Measurements from ENCODE around the gene TRDMT1.
A peak's percentile ranks its signal among the peaks of the same experiment; 100 is the strongest.

The TRDMT1 gene

GRCh38 chr10:17222329-17222728, 20.9 kb upstream of the TRDMT1 start:
- peaks cover 38% of the 10 kb centered on the region for H3K4me1 Mint-ChIP-seq
- no peak overlapping the region for H3K4me3 Mint-ChIP-seq
- H3K9me3 Mint-ChIP-seq = no peaks in the 10 kb centered on the region
- ATAC-seq (no peak), DNase-seq (no peak)
- no peaks in the 10 kb centered on the region for H3K27me3 Mint-ChIP-seq
- no peak overlapping the region for H3K27ac Mint-ChIP-seq

- ATAC-seq = no peak
- Mint-ChIP-seq H3K4me1 (peaks cover 38% of the 10 kb centered on the region), H3K27me3 (no peaks in the 10 kb centered on the region), H3K27ac (no peak overlapping the region), H3K4me3 (no peak overlapping the region), H3K9me3 (no peaks in the 10 kb centered on the region)
- DNase-seq = no peak
Measured at GRCh38 chr10:17220652-17221100, 19.2 kb upstream of the TRDMT1 start.

DNA sequence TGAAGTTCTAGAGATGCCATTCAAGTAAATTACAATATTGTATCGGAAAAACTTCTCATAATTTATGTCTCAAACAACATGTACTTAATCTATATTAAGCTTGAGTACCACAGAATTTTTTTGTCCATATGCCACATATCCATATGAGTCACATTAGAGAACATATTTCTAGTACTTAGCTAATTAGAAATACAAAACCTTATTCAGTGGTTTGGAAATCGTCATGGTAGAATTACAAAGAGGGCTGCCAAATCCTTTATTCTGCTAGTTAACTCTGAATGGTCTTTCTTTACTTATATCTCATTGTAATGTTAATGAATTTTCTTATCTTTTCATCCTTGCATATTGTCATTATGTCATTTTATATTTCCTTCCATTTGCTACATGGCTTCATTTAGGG, 17.6 kb upstream of the TRDMT1 start:
- H3K27me3 Mint-ChIP-seq = no peaks in the 10 kb centered on the region
- no peak overlapping the region for H3K27ac Mint-ChIP-seq
- DNase-seq (no peak), ATAC-seq (no peak)
- no peak overlapping the region for H3K4me3 Mint-ChIP-seq
- peaks cover 48% of the 10 kb centered on the region for H3K4me1 Mint-ChIP-seq
- H3K9me3 Mint-ChIP-seq = no peaks in the 10 kb centered on the region

GRCh38 chr10:17217631-17218232, 16.3 kb upstream of the TRDMT1 start:
- no peak for DNase-seq
- no peaks in the 10 kb centered on the region for H3K27me3 Mint-ChIP-seq
- H3K27ac Mint-ChIP-seq = peak overlapping the region; percentile 96 to 100
- H3K9me3 Mint-ChIP-seq = no peaks in the 10 kb centered on the region
- H3K4me1 Mint-ChIP-seq = peaks cover 51% of the 10 kb centered on the region
- ATAC-seq = peak; percentile 25
- H3K4me3 Mint-ChIP-seq = peak overlapping the region; percentile 35 to 53

GRCh38 chr10:17216901-17217395, 15.5 kb upstream of the TRDMT1 start:
- peaks cover 53% of the 10 kb centered on the region for H3K4me1 Mint-ChIP-seq
- ATAC-seq (no peak), DNase-seq (no peak)
- H3K27ac Mint-ChIP-seq = peak overlapping the region; percentile 96 to 100
- H3K27me3 Mint-ChIP-seq = no peaks in the 10 kb centered on the region
- H3K9me3 Mint-ChIP-seq = no peaks in the 10 kb centered on the region
- H3K4me3 Mint-ChIP-seq = peak overlapping the region in 1 of 2 donors; percentile 50

DNA sequence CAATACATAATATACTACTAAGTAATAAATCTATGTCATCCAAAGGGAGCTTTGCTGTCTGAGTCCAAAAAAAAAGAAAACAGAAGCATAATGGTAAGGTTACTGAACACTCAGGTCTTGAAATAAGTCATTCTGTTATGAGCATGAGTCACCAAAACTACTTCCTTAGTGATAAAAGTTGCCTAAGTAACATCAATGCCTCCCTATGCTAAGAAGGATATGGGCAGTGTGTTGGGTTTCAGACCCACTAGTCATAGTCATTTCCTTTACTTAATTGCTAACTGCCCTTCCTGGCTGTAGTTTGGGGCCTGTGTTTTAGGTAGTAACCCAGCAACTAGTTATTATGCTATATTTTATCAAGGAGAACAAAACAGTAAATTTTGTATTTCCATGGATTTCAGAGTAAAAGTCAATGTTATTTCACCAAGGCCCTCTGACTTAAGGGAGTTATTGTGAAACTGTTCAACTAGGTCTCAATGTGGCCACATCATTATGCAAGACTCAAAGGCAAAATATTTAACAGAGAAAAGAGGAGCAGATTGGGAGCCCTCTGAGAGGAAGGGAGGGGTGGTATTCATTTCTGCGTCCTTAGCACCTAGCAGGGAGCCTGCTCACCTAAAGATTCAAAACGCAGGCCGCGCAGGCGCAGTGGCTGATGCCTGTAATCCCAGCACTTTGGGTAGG, 14.9 kb upstream of the TRDMT1 start:
- Mint-ChIP-seq H3K4me1 (peaks cover 54% of the 10 kb centered on the region), H3K27ac (peak overlapping the region; percentile 96 to 100), H3K9me3 (no peaks in the 10 kb centered on the region), H3K27me3 (no peaks in the 10 kb centered on the region), H3K4me3 (peak overlapping the region; percentile 53 to 68)
- DNase-seq = peak; percentile 38 to 64
- ATAC-seq = peak; percentile 99

GRCh38 chr10:17215782-17216122, 14.3 kb upstream of the TRDMT1 start:
- H3K4me1 Mint-ChIP-seq = peaks cover 49% of the 10 kb centered on the region
- no peaks in the 10 kb centered on the region for H3K9me3 Mint-ChIP-seq
- H3K27ac Mint-ChIP-seq = peak overlapping the region; percentile 19 to 90
- DNase-seq (no peak), ATAC-seq (no peak)
- H3K27me3 Mint-ChIP-seq = no peaks in the 10 kb centered on the region
- H3K4me3 Mint-ChIP-seq = peak overlapping the region; percentile 37 to 53

DNA sequence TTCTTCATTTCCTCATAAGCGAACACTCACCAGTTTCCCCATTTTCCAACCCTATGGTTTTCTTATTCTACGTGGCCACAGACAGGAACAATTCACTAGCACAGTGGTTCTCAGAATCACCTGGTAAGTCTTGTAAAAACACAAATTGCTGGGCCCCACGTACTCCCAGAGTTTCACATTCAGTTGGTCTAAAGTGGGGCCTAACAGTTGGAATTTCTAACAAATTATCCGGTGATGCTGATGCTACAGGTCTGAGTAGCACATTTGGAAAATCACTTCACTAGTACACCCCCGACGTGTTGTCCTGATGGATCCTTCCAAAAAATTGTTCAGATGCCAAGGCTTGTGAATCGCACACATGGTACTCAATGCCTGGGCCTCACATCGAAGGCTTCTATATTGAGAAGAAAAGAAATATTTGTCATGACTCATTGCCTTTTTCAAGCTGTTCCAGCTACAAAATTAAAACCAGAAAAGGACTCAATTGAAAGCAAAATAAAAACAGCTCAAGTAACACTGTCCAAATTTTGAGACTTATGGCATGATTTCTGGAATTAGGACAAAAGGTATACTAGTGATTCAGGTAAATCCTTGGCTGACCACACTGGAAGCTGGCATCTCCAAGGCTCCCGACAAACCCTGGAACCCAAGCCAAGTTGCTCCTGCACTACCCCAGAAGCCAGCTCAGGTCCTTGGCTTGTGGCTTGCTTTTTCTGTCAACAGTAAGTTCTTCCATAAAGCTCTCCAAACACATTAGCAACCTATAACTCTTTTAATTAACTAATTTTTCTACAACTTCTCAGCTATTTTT, 13.7 kb upstream of the TRDMT1 start:
- Mint-ChIP-seq H3K27ac (peak overlapping the region in 1 of 2 donors; percentile 19), H3K9me3 (no peaks in the 10 kb centered on the region), H3K4me1 (peaks cover 48% of the 10 kb centered on the region), H3K27me3 (no peaks in the 10 kb centered on the region), H3K4me3 (no peak overlapping the region)
- DNase-seq (no peak), ATAC-seq (no peak)

DNA sequence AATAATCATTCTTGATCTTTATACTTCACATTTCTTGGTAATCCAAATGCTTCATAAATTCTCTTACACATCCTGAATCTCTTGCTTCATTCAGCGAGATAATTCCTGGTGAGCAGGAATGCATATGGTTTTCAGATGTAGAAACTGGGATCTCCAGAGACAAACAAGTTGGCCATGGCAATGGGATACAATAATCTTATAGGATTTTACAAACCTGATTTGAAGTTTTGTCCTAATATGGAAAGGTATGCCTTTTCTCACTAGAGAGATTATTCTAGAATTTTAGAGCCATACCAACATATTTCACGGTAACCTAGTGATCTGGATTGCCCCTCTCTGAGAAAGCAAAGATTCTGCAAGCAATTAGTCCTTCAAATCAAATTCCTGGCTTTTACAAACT, 13.1 kb upstream of the TRDMT1 start:
- Mint-ChIP-seq H3K4me1 (peaks cover 50% of the 10 kb centered on the region), H3K9me3 (no peaks in the 10 kb centered on the region), H3K27ac (no peak overlapping the region), H3K4me3 (no peak overlapping the region), H3K27me3 (no peaks in the 10 kb centered on the region)
- ATAC-seq (no peak), DNase-seq (no peak)

- H3K4me3 Mint-ChIP-seq = no peak overlapping the region
- ATAC-seq (no peak), DNase-seq (no peak)
- H3K27me3 Mint-ChIP-seq = no peaks in the 10 kb centered on the region
- H3K27ac Mint-ChIP-seq = no peak overlapping the region
- no peaks in the 10 kb centered on the region for H3K9me3 Mint-ChIP-seq
- peaks cover 55% of the 10 kb centered on the region for H3K4me1 Mint-ChIP-seq
Measured at GRCh38 chr10:17213646-17214349, 12.3 kb upstream of the TRDMT1 start.

- H3K27me3 Mint-ChIP-seq = no peaks in the 10 kb centered on the region
- ATAC-seq (no peak), DNase-seq (no peak)
- no peaks in the 10 kb centered on the region for H3K9me3 Mint-ChIP-seq
- H3K4me1 Mint-ChIP-seq = peaks cover 56% of the 10 kb centered on the region
- H3K27ac Mint-ChIP-seq = no peak overlapping the region
- no peak overlapping the region for H3K4me3 Mint-ChIP-seq
Measured at GRCh38 chr10:17212802-17213221, 11.3 kb upstream of the TRDMT1 start.

GRCh38 chr10:17210361-17210760, 8.9 kb upstream of the TRDMT1 start:
- Mint-ChIP-seq H3K4me3 (no peak overlapping the region), H3K9me3 (no peaks in the 10 kb centered on the region), H3K4me1 (peaks cover 56% of the 10 kb centered on the region), H3K27ac (no peak overlapping the region), H3K27me3 (no peaks in the 10 kb centered on the region)
- no peak for ATAC-seq
- no peak for DNase-seq

DNA sequence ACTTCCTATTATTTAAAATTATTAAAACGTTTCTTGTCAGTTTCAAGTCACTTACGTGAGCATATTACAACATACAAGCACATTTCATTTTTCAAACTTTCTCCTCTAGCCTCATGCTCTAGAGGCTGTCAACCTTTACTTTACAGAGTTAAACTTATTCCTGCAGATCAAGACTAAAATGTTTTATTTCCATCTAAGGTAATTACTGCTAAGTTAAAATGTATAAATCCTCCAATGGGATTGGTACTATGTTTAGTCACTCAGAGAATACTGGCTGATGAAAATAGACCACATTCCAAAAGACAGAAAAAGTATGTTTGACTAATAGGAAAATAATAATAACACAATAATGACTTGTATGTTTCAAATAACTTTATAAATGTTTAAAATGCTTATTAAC, 8.4 kb upstream of the TRDMT1 start:
- H3K27me3 Mint-ChIP-seq = no peaks in the 10 kb centered on the region
- ATAC-seq = no peak

GRCh38 chr10:17209302-17209701, 7.8 kb upstream of the TRDMT1 start:
- no peak for DNase-seq
- no peak overlapping the region for H3K27ac Mint-ChIP-seq
- no peak for ATAC-seq
- no peaks in the 10 kb centered on the region for H3K9me3 Mint-ChIP-seq
- no peak overlapping the region for H3K4me3 Mint-ChIP-seq
- H3K27me3 Mint-ChIP-seq = no peaks in the 10 kb centered on the region
- H3K4me1 Mint-ChIP-seq = peaks cover 53% of the 10 kb centered on the region

More for the DNA sequence above, 8.4 kb upstream of the TRDMT1 start:
- no peak overlapping the region for H3K4me3 Mint-ChIP-seq
- peaks cover 52% of the 10 kb centered on the region for H3K4me1 Mint-ChIP-seq
- no peak for DNase-seq
- no peaks in the 10 kb centered on the region for H3K9me3 Mint-ChIP-seq
- no peak overlapping the region for H3K27ac Mint-ChIP-seq

GRCh38 chr10:17208476-17208875, 7.0 kb upstream of the TRDMT1 start:
- ATAC-seq (no peak), DNase-seq (no peak)
- H3K9me3 Mint-ChIP-seq = no peaks in the 10 kb centered on the region
- no peaks in the 10 kb centered on the region for H3K27me3 Mint-ChIP-seq
- H3K4me3 Mint-ChIP-seq = no peak overlapping the region
- H3K4me1 Mint-ChIP-seq = peaks cover 59% of the 10 kb centered on the region
- no peak overlapping the region for H3K27ac Mint-ChIP-seq
